HG03095 (cell line): ENCODE measurements around the gene RPTOR.
"Not testable (repeated sequence)": the region's sequence is repeated elsewhere in the genome, so short reads cannot be mapped to it uniquely, and the experiment has no call there.

ENCODE experiments used
- ATAC-seq: cut with Tn5 transposase; IDR thresholded peaks from one replicate; pipeline ENCODE4 v1.9.1; 2021; ENCODE audit warnings: moderate library complexity; ENCODE audit not compliant: unreplicated experiment

RPTOR gene

DNA sequence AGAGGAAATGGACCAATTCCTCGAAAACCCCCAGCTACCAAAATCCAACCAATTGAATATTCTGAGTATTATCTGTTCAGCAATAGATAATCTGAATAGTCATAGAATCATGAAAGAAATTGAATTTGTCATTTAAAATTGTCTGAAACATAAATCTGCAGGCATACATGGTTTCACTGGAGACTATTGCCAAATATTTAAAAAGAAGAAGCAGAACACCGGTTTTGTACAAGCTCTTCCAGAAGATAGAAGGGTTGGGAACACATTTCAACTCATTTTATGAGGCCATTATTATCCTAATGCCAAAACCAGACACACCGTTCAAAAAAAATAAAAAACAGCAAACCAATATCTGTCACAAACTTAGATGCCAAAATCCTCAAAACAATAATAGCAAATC, 195.5 kb downstream of the RPTOR start:
- no peak for ATAC-seq

GRCh38 chr17:80742091-80742490, 197.5 kb downstream of the RPTOR start:
- ATAC-seq, result no peak

- ATAC-seq, result no peak
Measured at GRCh38 chr17:80742581-80743180, 198.0 kb downstream of the RPTOR start.

DNA sequence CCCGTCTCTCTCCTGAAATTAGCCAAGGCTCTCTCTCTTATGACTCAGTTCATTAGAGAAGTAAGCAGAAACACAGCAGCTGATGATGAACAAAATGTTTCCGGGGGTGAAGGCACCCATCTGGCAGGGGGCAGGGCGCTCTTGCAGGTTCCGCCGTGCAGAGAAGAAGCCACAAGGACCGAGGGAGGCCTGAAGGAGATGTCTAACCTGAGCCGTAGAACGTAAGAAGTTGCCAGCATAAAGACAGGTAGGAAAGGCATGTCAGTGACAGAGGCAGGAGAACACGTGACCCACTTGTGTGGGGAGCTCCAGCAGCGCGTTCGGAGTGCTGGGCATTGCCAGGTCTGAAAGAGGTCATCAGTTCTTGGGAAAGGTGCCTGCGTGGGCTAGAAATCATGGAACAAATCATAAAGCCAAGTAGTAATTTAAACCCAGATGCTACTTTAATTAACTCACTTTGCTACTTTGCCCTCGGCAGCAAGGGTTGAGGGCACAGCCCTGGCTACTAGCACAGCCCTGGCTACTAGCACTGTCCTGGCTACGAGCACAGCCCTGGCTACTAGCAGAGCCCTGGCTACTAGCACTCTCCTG, 198.6 kb downstream of the RPTOR start:
- no peak for ATAC-seq

DNA sequence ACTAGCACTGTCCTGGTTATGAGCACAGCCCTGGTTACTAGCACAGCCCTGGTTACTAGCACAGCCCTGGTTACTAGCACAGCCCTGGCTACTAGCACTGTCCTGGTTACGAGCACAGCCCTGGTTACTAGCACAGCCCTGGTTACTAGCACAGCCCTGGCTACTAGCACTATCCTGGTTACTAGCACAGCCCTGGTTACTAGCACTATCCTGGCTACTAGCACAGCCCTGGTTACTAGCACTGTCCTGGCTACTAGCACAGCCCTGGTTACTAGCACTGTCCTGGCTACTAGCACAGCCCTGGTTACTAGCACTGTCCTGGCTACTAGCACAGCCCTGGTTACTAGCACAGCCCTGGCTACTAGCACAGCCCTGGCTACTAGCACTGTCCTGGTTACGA, 199.3 kb downstream of the RPTOR start:
- ATAC-seq, result not testable (repeated sequence)

- ATAC-seq, result not testable (repeated sequence)
Measured at GRCh38 chr17:80744725-80745124, 200.1 kb downstream of the RPTOR start.

GRCh38 chr17:80745183-80745582, 200.5 kb downstream of the RPTOR start:
- no peak for ATAC-seq

DNA sequence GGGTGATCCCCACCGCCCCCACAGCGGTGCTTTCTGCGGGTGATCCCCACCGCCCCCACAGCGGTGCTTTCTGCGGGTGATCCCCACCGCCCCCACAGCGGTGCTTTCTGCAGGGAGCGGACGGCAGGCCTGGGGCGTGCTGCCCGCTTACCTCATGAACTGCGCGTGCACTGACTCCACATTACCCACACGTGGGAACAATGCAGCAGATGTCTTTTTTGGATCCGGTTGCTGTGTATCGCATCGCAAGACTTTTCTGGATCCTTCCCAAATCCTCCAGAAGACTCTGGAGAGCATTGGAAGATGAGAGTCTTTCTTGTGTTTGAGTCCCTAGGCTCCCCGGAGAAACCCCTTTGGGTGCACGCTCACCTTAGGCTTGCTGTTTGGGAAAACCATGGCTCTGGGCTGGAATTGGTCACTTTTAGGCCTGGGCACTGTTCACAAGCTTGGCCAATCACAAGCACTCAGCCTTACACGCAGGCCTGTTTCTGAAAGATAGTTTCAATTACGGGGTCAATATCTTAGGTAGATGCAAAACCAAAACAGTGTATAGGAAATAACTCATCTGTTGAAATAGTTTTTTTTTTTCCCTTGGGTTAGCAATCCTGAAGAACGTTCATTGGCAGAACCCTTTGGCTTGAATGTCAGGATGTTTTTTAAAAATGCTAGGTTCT, 201.8 kb downstream of the RPTOR start:
- no peak for ATAC-seq

GRCh38 chr17:80747469-80747868, 202.8 kb downstream of the RPTOR start:
- ATAC-seq, result no peak

DNA sequence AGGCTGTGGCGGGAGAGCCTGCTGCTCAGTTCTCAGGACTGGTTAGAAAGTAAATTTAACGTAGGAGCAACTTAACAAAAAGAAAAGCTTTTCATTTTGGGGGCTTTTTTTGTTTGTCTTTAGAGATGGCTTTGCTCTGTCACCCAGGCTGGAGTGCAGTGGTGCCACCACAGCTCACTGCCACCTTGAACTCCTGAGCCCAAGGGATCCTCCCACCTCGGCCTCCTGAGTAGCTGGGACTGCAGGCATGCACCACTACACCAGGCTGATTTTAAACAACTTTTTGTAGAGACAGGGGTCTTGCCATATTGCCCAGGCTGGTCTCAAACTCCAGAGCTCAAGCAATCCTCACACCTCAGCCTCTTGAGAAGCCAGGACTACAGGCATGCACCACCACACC, 205.0 kb downstream of the RPTOR start:
- ATAC-seq, result no peak

DNA sequence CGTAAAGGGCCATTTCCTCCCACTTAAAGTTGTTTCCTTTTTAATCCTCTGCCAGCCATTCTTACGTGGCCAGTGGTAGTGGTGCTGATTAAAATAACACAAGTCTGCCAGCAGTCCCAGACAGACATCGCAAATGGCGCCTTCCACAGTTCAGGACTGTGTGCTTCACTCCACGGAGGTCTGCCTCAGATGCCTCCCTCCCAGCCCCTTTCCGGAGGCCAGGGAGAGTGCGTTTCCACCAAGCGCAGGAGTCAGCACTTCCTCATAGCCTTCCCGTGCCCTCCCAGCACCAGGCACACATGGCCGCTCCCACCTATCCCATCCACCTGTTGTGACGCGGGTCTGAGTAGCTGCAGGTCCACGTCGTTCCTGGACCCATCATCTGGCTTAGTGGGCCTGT, 205.6 kb downstream of the RPTOR start:
- ATAC-seq, result no peak

- no peak for ATAC-seq
Measured at GRCh38 chr17:80751070-80751945, 206.7 kb downstream of the RPTOR start.

DNA sequence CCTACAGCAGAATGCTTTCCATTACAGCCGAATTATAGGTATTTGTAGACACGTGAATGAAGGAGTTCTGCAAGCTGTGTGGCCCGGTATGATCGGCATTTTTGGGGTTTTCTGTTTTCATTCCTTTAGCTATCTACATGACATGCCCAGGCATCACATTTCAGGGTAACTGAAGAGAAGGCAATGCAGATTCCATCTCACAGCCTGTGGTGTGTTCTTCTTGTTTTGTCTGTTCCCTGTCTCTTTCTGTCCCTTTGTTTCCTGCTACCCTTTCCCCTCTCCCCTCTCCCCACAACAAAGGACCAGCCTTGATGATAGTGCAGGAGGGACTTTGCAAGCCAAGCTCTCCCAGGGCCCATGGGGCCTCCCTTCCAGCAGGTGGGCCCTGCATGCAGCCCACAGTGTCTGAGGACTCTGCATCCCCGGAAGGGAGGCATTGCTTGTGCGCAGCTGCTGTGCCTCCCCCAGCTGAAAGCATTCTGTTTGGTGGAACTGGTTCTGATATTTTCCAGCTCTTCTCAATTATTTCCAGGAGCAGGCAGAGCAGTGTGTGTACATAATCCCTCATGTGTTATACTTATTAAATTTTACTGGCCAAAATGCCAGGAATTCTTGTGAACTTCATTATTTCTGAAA, 207.4 kb downstream of the RPTOR start:
- no peak for ATAC-seq

- no peak for ATAC-seq
Measured at GRCh38 chr17:80753685-80754345, 209.2 kb downstream of the RPTOR start.

- ATAC-seq, result no peak
Measured at GRCh38 chr17:80754846-80755245, 210.2 kb downstream of the RPTOR start.

DNA sequence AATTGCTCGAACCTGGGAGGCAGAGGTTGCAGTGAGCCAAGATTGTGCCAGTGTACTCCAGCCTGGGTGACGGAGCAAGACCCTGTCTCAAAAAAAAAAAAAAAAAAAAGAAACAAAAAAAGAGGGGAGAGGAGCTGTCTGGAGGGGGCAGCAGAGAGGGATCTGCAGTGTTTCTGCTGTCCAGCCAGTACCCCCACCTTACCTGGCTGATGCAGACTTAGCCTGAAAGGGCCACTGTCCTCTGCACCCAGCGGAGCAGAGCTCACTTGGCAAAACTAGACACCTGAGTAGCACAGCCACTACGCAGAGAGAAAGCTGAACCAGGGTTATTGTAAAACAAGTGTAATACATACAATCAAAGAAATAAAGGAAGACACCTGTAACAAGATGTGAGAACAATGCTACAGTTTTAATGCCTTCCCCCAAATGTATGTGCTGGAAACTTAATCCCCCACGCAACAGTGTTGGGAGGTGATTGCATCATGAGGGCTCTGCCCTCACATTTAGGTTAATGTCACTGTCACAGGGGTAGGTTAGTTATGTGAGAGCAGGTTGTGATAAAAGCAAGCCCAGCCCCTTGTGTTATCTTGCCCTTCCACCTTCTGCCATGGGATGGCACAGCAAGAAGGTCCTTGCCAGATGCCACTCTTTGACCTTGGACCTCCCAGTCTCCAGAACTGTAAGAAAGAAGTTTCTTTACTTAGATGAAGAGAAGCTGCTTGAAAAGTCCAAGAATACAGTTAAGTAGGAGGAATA, 211.2 kb downstream of the RPTOR start:
- no peak for ATAC-seq

GRCh38 chr17:80758481-80759376, 214.1 kb downstream of the RPTOR start:
- ATAC-seq, result no peak

DNA sequence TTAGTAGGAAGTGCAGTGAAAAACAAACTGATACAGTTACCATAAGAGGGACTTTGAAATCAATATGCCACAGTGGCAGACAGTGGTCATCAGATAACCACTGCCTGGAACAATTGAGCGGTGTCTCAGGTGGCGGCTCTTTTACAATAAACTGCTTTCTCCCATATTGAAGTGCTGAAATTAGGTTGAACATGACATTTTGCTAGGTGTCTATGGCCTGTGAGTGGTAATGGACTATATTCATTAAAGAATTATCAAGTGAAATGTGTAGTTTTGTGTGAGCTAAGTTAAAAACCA, 214.7 kb downstream of the RPTOR start:
- ATAC-seq, result no peak

GRCh38 chr17:80760511-80760911, 215.9 kb downstream of the RPTOR start:
- no peak for ATAC-seq
